Neural cell (in vitro differentiated cells): Measurements from ENCODE around the gene FREM3.

ENCODE experiments used
- CTCF ChIP-seq: fragments of 450-650 bp; IDR thresholded peaks from 2 replicates; pipeline ENCODE4 v1.5.1; 2014; ENCODE audit warnings: antibody characterized with exemption, mild to moderate bottlenecking, moderate library complexity; ENCODE audit not compliant: poor library complexity, severe bottlenecking
- EZH2 ChIP-seq: fragments of 200-600, 300-800 bp; shearing (Covaris generic), sonication (generic); IDR thresholded peaks from 2 replicates; pipeline ENCODE4 v1.6.1; 2014; ENCODE audit warnings: antibody characterized with exemption, low read length, borderline replicate concordance, mild to moderate bottlenecking; ENCODE audit not compliant: insufficient read depth, poor library complexity, severe bottlenecking
- POLR2AphosphoS5 ChIP-seq: IDR thresholded peaks from 2 replicates; pipeline ENCODE4 v1.6.1; 2012
- REST ChIP-seq: IDR thresholded peaks from 2 replicates; pipeline ENCODE4 v1.6.1; 2012; ENCODE audit warnings: borderline replicate concordance
- SMC3 ChIP-seq: fragments of 450-650 bp; conservative IDR thresholded peaks from 2 replicates; pipeline ENCODE4 v1.6.1; 2014; ENCODE audit warnings: antibody characterized with exemption, mild to moderate bottlenecking, moderate library complexity; ENCODE audit not compliant: poor library complexity
- TAF1 ChIP-seq: IDR thresholded peaks from 2 replicates; pipeline ENCODE4 v1.6.1; 2012; ENCODE audit warnings: low read depth

- no peak for TF ChIP-seq CTCF
- no peak for TF ChIP-seq POLR2AphosphoS5
- no peak for TF ChIP-seq REST
- no peak for TF ChIP-seq TAF1
- TF ChIP-seq EZH2 = no peak
- TF ChIP-seq SMC3 = no peak
Observed at GRCh38 chr4:143581331-143581946, 119.0 kb downstream of the FREM3 start.
